Endothelial cell (in vitro differentiated cells): ENCODE results near the gene KPNB1. TPM values are rescaled to one million over a fixed set of nuclear protein-coding genes. Genes with fewer than 3 reads are reported as not detected.

ENCODE experiments used
- DNase-seq: peaks from one replicate; pipeline ENCODE4 v3.0.0; 2021; ENCODE audit warnings: low spot score
- H3K27ac Mint-ChIP-seq: one replicate; pipeline ENCODE4 v1.8.0; 2021; ENCODE audit warnings: mixed read lengths, inconsistent platforms; ENCODE audit not compliant: unreplicated experiment
- H3K27me3 Mint-ChIP-seq: one replicate; pipeline ENCODE4 v1.8.0; 2021; ENCODE audit warnings: mild to moderate bottlenecking, moderate library complexity, mixed read lengths, inconsistent platforms; ENCODE audit not compliant: unreplicated experiment
- H3K36me3 Mint-ChIP-seq: one replicate; pipeline ENCODE4 v1.8.0; 2021; ENCODE audit warnings: mild to moderate bottlenecking, low read depth, mixed read lengths, inconsistent platforms; ENCODE audit not compliant: unreplicated experiment
- H3K4me1 Mint-ChIP-seq: one replicate; pipeline ENCODE4 v1.8.0; 2021; ENCODE audit warnings: mild to moderate bottlenecking, mixed read lengths, inconsistent platforms; ENCODE audit not compliant: unreplicated experiment
- H3K4me3 Mint-ChIP-seq: one replicate; pipeline ENCODE4 v1.8.0; 2021; ENCODE audit warnings: mild to moderate bottlenecking, mixed read lengths, inconsistent platforms; ENCODE audit not compliant: unreplicated experiment
- H3K9me3 Mint-ChIP-seq: one replicate; pipeline ENCODE4 v1.8.0; 2021; ENCODE audit warnings: mixed read lengths, inconsistent platforms; ENCODE audit not compliant: unreplicated experiment
- total RNA-seq: library from RNA; stranded (reverse); fragmentation: NEBNext Ultra II Directional; extraction: Animal tissue kit (Norgen Biotek cat#: 25700); gene quantifications from one replicate; pipeline ENCODE4 v1.2.1, GENCODE V29; 2021; ENCODE audit not compliant: unreplicated experiment
- TF ChIP-seq, protein P1 (sequence below): fragments of 200-600 bp; sonication (generic); IDR thresholded peaks from one replicate; pipeline ENCODE4 v1.5.0; 2021; ENCODE audit warnings: antibody characterized with exemption; ENCODE audit not compliant: unreplicated experiment

Gene KPNB1
- total RNA-seq, 1 donor from 2014 or later, result 376 TPM

DNA sequence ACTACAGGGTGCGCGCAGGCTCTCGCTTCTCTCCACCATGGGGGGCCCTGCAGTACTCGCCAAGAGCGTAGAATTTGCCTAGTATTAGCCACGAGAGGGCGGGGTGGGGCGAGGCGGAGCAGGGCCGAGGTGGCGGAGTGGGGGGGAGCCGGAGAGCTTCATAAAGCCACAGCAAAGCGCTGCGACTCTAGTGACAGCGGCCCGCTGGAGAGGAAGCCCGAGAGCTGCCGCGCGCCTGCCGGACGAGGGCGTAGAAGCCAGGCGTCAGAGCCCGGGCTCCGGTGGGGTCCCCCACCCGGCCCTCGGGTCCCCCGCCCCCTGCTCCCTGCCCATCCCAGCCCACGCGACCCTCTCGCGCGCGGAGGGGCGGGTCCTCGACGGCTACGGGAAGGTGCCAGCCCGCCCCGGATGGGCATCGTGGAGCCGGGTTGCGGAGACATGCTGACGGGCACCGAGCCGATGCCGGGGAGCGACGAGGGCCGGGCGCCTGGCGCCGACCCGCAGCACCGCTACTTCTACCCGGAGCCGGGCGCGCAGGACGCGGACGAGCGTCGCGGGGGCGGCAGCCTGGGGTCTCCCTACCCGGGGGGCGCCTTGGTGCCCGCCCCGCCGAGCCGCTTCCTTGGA is 83.4 kb downstream of the KPNB1 start, which contains the start of gene TBX21:
Gene TBX21, plus strand, starts transcription at position 190 of the 627 bp plus-strand sequence. Its CDS starts 219 bp downstream, at position 409.
- Mint-ChIP-seq H3K4me3 (peak within 1 kb of the TSS; percentile 88), H3K9me3 (no peaks in the 10 kb centered on the region), H3K27me3 (peaks cover 25% of the 10 kb centered on the region), H3K36me3 (peaks cover 3% of the 10 kb centered on the region), H3K4me1 (peaks cover 29% of the 10 kb centered on the region), H3K27ac (peak within 1 kb of the TSS; percentile 54)
- TF ChIP-seq, protein P1, sequence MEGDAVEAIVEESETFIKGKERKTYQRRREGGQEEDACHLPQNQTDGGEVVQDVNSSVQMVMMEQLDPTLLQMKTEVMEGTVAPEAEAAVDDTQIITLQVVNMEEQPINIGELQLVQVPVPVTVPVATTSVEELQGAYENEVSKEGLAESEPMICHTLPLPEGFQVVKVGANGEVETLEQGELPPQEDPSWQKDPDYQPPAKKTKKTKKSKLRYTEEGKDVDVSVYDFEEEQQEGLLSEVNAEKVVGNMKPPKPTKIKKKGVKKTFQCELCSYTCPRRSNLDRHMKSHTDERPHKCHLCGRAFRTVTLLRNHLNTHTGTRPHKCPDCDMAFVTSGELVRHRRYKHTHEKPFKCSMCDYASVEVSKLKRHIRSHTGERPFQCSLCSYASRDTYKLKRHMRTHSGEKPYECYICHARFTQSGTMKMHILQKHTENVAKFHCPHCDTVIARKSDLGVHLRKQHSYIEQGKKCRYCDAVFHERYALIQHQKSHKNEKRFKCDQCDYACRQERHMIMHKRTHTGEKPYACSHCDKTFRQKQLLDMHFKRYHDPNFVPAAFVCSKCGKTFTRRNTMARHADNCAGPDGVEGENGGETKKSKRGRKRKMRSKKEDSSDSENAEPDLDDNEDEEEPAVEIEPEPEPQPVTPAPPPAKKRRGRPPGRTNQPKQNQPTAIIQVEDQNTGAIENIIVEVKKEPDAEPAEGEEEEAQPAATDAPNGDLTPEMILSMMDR, result peak; percentile 33
- peak; percentile 61 for DNase-seq

DNA sequence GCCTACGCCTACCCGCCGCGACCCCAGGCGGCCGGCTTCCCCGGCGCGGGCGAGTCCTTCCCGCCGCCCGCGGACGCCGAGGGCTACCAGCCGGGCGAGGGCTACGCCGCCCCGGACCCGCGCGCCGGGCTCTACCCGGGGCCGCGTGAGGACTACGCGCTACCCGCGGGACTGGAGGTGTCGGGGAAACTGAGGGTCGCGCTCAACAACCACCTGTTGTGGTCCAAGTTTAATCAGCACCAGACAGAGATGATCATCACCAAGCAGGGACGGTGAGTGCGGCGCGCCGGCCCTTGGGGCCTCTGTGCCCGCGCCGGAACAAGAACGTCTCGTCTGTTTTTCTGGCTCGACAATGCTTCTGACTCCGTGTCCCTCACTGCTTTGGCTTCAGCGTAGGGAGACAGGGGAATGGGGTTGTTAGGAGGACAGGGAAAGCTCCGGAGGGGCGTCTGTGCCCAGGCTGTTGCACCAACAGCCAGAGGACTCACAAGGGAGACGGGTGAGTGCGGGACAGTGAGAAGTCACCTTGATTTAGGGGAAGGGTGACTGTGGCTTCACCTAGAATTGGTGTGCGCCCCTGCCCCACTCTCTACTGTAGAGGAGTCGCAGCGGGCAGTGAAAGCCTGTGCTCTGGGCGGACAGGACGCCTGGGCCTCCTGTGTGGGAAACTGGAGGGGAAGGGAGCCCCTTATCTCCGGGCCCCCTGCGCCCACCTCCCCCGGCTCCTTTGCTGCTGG is 84.1 kb downstream of the KPNB1 start:
- Mint-ChIP-seq H3K36me3 (peaks cover 3% of the 10 kb centered on the region), H3K27ac (peak overlapping the region; percentile 54), H3K27me3 (peaks cover 26% of the 10 kb centered on the region), H3K9me3 (no peaks in the 10 kb centered on the region), H3K4me3 (peak overlapping the region; percentile 88), H3K4me1 (peaks cover 29% of the 10 kb centered on the region)
- TF ChIP-seq, protein P1, result no peak
- DNase-seq, result no peak

DNA sequence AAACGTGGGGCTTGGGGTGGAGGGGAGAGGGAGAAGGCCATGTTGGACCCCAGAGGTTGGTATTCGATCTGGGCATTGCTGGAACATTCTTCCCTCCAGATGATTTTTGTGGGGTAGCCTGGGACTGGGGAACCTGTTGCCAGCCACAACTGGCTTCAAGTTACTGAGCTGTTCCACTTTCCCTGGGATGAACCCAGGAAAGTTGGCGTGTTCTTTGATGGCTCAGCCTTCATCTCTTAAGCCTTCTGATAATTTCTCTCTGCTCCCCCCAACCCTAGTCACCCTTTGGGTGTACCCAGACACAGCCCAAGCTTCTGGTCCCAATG is 85.4 kb downstream of the KPNB1 start:
- Mint-ChIP-seq H3K27ac (no peak overlapping the region), H3K9me3 (no peaks in the 10 kb centered on the region), H3K4me3 (no peak overlapping the region), H3K36me3 (peaks cover 3% of the 10 kb centered on the region), H3K4me1 (peaks cover 29% of the 10 kb centered on the region), H3K27me3 (peaks cover 24% of the 10 kb centered on the region)
- TF ChIP-seq, protein P1, result no peak
- DNase-seq, result no peak

Other genes with a start within 250 kb of the KPNB1 start
- 107 TPM for gene NPEPPS, start 118.8 kb upstream of the KPNB1 start, total RNA-seq
- 31.4 TPM for gene TBKBP1, start 44.2 kb downstream of the KPNB1 start, total RNA-seq
- 0.21 TPM for gene TBX21, start 83.3 kb downstream of the KPNB1 start, total RNA-seq
- gene OSBPL7, start 171.9 kb downstream of the KPNB1 start, total RNA-seq, result 28.0 TPM
- 56.3 TPM for gene MRPL10, start 181.6 kb downstream of the KPNB1 start, total RNA-seq
- gene LRRC46, start 181.8 kb downstream of the KPNB1 start, total RNA-seq, result 1.0 TPM
- gene SCRN2, start 191.4 kb downstream of the KPNB1 start, total RNA-seq, result 44.8 TPM
- gene SP6, start 201.2 kb downstream of the KPNB1 start, total RNA-seq, result 30.7 TPM
- gene SP2, start 246.3 kb downstream of the KPNB1 start, total RNA-seq, result 12.4 TPM